Transverse colon (tissue), 4 donors: ENCODE measurements around the gene TTC39C. TPM values are rescaled to one million over a fixed set of nuclear protein-coding genes. Genes with fewer than 3 reads are reported as not detected.

Source experiments
- small RNA-seq, 4 donors: library from RNA; depleted of rRNA; stranded (forward); fragments of <200 nt; gene quantifications; one replicate each; pipeline ENCODE3, GENCODE V24; 2016
- total RNA-seq, 4 donors: library from RNA; depleted of rRNA; stranded (reverse); fragments of >200 nt; gene quantifications; one replicate each; pipeline ENCODE4 v1.1.0, GENCODE V29; 2016

TTC39C gene
- total RNA-seq, 4 donors from 2014 or later: 4.8 to 18.4 (median 7.4) TPM

Small RNAs within 50 kb of the gene (small RNA-seq; reads per million reads assigned to genes)
- 0 reads per million in 4 donors for gene RF00017
- 0 to 2.0 (median 0.59) reads per million in 4 donors for gene RNA5SP452
- gene RNU5A-6P: 0 reads per million in 4 donors

Other genes starting within 250 kb of the TTC39C start
- gene CABYR, start 124.3 kb downstream of the TTC39C start, total RNA-seq: 1 to 10 TPM in 2 of 4 donors, not detected in 2; 1.1 to 1.5 TPM